Liver (tissue), 9 donors: ENCODE measurements around the gene VAC14. TPM values are rescaled to one million over a fixed set of nuclear protein-coding genes. Genes with fewer than 3 reads are reported as not detected.

Experiments
- DNase-seq: peaks from one replicate; pipeline ENCODE4 v3.0.0-alpha.2; 2017; ENCODE audit warnings: low spot score
- H3K27ac ChIP-seq, 2 donors: one replicate each; pipeline ENCODE4 v1.7.0; 2013; ENCODE audit warnings: inconsistent platforms in 2 of 2, low read length in 2 of 2, control low read depth in 1 of 2, low read depth in 1 of 2, mild to moderate bottlenecking in 1 of 2
- H3K27me3 ChIP-seq, 4 donors: one replicate each; pipeline versions ENCODE4 v1.6.1 to v1.7.0; 2013; ENCODE audit warnings: low read length in 3 of 4, inconsistent platforms in 1 of 4, mild to moderate bottlenecking in 1 of 4, moderate library complexity in 1 of 4; ENCODE audit not compliant: control insufficient read depth in 4 of 4, insufficient read depth in 4 of 4
- H3K36me3 ChIP-seq, 4 donors: one replicate each; pipeline versions ENCODE4 v1.6.1 to v1.7.0; 2013; ENCODE audit warnings: low read length in 3 of 4, mild to moderate bottlenecking in 3 of 4, low read depth in 1 of 4, moderate library complexity in 1 of 4; ENCODE audit not compliant: control insufficient read depth in 4 of 4, insufficient read depth in 3 of 4
- H3K4me1 ChIP-seq, 4 donors: one replicate each; pipeline versions ENCODE4 v1.6.1 to v1.7.0; 2013; ENCODE audit warnings: low read length in 3 of 4, mild to moderate bottlenecking in 3 of 4, moderate library complexity in 1 of 4; ENCODE audit not compliant: control insufficient read depth in 4 of 4, insufficient read depth in 4 of 4
- H3K4me3 ChIP-seq, 3 donors: one replicate each; pipeline versions ENCODE4 v1.6.1 to v1.7.0; 2013; ENCODE audit warnings: low read length in 3 of 3, control low read depth in 1 of 3, low read depth in 1 of 3, mild to moderate bottlenecking in 1 of 3
- H3K9ac ChIP-seq, 2 donors: one replicate each; pipeline ENCODE4 v1.7.0; 2013; ENCODE audit warnings: low read length in 2 of 2, mild to moderate bottlenecking in 2 of 2, moderate library complexity in 2 of 2, control low read depth in 1 of 2, low read depth in 1 of 2
- H3K9me3 ChIP-seq, 4 donors: one replicate each; pipeline versions ENCODE4 v1.6.1 to v1.7.0; 2013; ENCODE audit warnings: low read length in 3 of 4; ENCODE audit not compliant: control insufficient read depth in 4 of 4
- GABPA ChIP-seq, 2 donors: IDR thresholded peaks in 1 of 2; conservative IDR thresholded peaks in 1 of 2; 2 replicates each; pipeline ENCODE4 v1.6.1; 2016; ENCODE audit warnings: antibody characterized with exemption in 2 of 2, mild to moderate bottlenecking in 1 of 2, moderate library complexity in 1 of 2
- HNF4A ChIP-seq, 2 donors: conservative IDR thresholded peaks; 2 replicates each; pipeline ENCODE4 v1.6.1; 2016; ENCODE audit warnings: antibody characterized with exemption in 2 of 2, mild to moderate bottlenecking in 2 of 2
- HNF4G ChIP-seq: IDR thresholded peaks from 2 replicates; pipeline ENCODE4 v1.6.1; 2016; ENCODE audit warnings: antibody characterized with exemption
- JUND ChIP-seq, 2 donors: IDR thresholded peaks; 2 replicates each; pipeline ENCODE4 v1.6.1; 2016; ENCODE audit warnings: antibody characterized with exemption in 2 of 2
- NR2F2 ChIP-seq: IDR thresholded peaks from 2 replicates; pipeline ENCODE4 v1.6.1; 2016; ENCODE audit warnings: antibody characterized with exemption
- RAD21 ChIP-seq, 2 donors: IDR thresholded peaks; 2 replicates each; pipeline ENCODE4 v1.6.1; 2016; ENCODE audit warnings: antibody characterized with exemption in 2 of 2, mild to moderate bottlenecking in 2 of 2
- SP1 ChIP-seq: IDR thresholded peaks from 2 replicates; pipeline ENCODE4 v1.6.1; 2018; ENCODE audit warnings: antibody characterized with exemption, mild to moderate bottlenecking
- TAF1 ChIP-seq: conservative IDR thresholded peaks from 2 replicates; pipeline ENCODE4 v1.6.1; 2016; ENCODE audit warnings: antibody characterized with exemption, mild to moderate bottlenecking
- YY1 ChIP-seq: IDR thresholded peaks from 2 replicates; pipeline ENCODE4 v1.6.1; 2016; ENCODE audit warnings: antibody characterized with exemption, mild to moderate bottlenecking
- WGBS: extraction: QIAGEN DNeasy Blood & Tissue Kit; methylation state at CpG from one replicate; pipeline ENCODE4 v1.1.7; 2013; 5-methylcytosine and 5-hydroxymethylcytosine counted together
- polyA plus RNA-seq, 2 donors: library from polyadenylated mRNA; stranded (reverse) in 1 of 2; unstranded in 1 of 2; fragments of 200-250 nt in 1 of 2; fragments of >200 nt in 1 of 2; fragmentation: Nextera tagmentation in 1 of 2; extraction: Ambion mirVana in 1 of 2; gene quantifications; one replicate each; pipeline versions ENCODE4 v1.2.1 to v1.2.3, GENCODE V29; 2013 to 2015
- total RNA-seq, 2 donors: library from RNA; depleted of rRNA; stranded (reverse); fragments of >200 nt; gene quantifications; one replicate each; pipeline ENCODE4 v1.2.3, GENCODE V29; 2014
- TF ChIP-seq, protein P1 (sequence below): IDR thresholded peaks from 2 replicates; pipeline ENCODE4 v1.6.1; 2016; ENCODE audit warnings: antibody characterized with exemption
- TF ChIP-seq, protein P2 (sequence below): IDR thresholded peaks from 2 replicates; pipeline ENCODE4 v1.6.1; 2016; ENCODE audit warnings: antibody characterized with exemption, mild to moderate bottlenecking
- TF ChIP-seq, protein P3 (sequence below): fragments of 150-350 bp; IDR thresholded peaks from 2 replicates; pipeline ENCODE4 v1.5.1; 2017; ENCODE audit warnings: improper control_type of control experiment, low read depth, low read length; ENCODE audit not compliant: missing input control
- donor health status: healthy.
- donor health status: healthy.
- donor health status: healthy.
- donor health status: healthy.
- donor health status: healthy.

The VAC14 gene
- total and polyA plus RNA-seq, 4 donors: 16.7 to 29.8 (median 20.5) TPM

DNA sequence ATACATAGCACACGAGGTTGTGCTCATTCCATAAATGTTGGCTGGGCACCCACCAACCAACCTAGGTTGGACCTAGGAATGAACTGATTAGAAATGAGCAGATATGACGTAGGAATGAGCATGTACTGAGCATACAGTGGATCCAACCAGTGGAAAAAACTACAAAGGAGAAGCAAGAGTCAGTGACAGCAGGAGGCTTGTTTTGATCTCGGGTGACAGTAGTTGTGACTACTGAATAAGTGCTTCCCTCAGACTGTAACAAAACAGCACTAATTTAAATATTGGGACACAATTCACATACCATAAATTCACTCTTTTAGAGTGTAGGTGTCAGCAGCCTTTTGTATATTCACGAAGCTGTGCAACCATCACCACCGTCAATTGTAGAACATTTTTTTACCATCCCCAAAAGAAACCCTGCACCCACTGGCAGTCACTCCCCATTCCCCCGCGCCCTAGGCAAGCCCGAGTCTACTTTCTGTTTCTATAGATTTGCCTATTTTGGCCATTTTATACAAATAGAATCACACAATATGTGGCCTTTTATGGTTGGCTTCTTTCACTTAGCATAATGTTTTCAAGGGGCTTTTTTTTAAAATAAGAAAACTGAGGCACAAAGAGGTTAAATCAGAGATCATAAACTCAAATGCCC, 7.0 kb downstream of the VAC14 start:
- H3K27me3 ChIP-seq: no peaks in the 10 kb centered on the region
- no peak overlapping the region for H3K27ac ChIP-seq
- no peak overlapping the region for H3K4me3 ChIP-seq
- H3K36me3 ChIP-seq: no peaks in the 10 kb centered on the region
- H3K9ac ChIP-seq: no peak overlapping the region
- WGBS: 94% methylated on average over 8 of the region's 8 CpGs
- TF ChIP-seq, protein P1, sequence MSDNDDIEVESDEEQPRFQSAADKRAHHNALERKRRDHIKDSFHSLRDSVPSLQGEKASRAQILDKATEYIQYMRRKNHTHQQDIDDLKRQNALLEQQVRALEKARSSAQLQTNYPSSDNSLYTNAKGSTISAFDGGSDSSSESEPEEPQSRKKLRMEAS: no peak
- TF ChIP-seq, protein P2, sequence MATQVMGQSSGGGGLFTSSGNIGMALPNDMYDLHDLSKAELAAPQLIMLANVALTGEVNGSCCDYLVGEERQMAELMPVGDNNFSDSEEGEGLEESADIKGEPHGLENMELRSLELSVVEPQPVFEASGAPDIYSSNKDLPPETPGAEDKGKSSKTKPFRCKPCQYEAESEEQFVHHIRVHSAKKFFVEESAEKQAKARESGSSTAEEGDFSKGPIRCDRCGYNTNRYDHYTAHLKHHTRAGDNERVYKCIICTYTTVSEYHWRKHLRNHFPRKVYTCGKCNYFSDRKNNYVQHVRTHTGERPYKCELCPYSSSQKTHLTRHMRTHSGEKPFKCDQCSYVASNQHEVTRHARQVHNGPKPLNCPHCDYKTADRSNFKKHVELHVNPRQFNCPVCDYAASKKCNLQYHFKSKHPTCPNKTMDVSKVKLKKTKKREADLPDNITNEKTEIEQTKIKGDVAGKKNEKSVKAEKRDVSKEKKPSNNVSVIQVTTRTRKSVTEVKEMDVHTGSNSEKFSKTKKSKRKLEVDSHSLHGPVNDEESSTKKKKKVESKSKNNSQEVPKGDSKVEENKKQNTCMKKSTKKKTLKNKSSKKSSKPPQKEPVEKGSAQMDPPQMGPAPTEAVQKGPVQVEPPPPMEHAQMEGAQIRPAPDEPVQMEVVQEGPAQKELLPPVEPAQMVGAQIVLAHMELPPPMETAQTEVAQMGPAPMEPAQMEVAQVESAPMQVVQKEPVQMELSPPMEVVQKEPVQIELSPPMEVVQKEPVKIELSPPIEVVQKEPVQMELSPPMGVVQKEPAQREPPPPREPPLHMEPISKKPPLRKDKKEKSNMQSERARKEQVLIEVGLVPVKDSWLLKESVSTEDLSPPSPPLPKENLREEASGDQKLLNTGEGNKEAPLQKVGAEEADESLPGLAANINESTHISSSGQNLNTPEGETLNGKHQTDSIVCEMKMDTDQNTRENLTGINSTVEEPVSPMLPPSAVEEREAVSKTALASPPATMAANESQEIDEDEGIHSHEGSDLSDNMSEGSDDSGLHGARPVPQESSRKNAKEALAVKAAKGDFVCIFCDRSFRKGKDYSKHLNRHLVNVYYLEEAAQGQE: no peak
- TF ChIP-seq YY1 (no peak), GABPA (IDR thresholded peaks at IDR 0.05 in 1 of 2, conservative IDR thresholded peaks at IDR 0.05 in 1 of 2) (no peak), HNF4G (no peak)
- TF ChIP-seq, protein P3, sequence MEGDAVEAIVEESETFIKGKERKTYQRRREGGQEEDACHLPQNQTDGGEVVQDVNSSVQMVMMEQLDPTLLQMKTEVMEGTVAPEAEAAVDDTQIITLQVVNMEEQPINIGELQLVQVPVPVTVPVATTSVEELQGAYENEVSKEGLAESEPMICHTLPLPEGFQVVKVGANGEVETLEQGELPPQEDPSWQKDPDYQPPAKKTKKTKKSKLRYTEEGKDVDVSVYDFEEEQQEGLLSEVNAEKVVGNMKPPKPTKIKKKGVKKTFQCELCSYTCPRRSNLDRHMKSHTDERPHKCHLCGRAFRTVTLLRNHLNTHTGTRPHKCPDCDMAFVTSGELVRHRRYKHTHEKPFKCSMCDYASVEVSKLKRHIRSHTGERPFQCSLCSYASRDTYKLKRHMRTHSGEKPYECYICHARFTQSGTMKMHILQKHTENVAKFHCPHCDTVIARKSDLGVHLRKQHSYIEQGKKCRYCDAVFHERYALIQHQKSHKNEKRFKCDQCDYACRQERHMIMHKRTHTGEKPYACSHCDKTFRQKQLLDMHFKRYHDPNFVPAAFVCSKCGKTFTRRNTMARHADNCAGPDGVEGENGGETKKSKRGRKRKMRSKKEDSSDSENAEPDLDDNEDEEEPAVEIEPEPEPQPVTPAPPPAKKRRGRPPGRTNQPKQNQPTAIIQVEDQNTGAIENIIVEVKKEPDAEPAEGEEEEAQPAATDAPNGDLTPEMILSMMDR: no peak
- H3K4me1 ChIP-seq: peaks cover 0 to 5% (median 4%) of the 10 kb centered on the region in 4 donors
- no peak for DNase-seq
- H3K9me3 ChIP-seq: no peaks in the 10 kb centered on the region

DNA sequence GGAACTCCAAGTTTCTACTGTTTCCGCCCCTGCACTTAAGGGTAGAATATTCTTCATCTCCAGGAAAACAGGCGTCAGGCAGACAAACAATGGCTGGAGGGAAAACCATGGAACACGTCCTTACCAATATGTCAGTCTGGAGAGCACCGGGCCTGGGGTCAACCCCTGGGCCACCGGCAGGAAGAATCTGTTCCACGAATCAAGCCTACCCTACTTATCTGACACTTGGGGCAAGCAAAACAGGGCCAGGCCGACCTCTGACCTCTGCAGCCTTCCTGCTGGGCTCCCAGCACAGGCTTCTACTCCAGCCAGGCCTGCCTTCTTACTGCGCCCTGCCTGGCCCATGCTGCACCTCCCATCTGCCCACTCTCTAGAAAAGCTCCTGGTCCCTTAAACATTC, 10.1 kb downstream of the VAC14 start:
- no peak for DNase-seq
- H3K4me1 ChIP-seq: peaks cover 0 to 4% (median 2%) of the 10 kb centered on the region in 4 donors
- H3K9ac ChIP-seq: no peak overlapping the region
- H3K27ac ChIP-seq: no peak overlapping the region
- peaks cover 0 to 7% (median under 1%) of the 10 kb centered on the region in 4 donors for H3K36me3 ChIP-seq
- H3K9me3 ChIP-seq: no peaks in the 10 kb centered on the region
- 78% methylated on average over 8 of the region's 8 CpGs for WGBS
- TF ChIP-seq SP1 (peak; percentile 10), NR2F2 (peak; percentile 97), GABPA (IDR thresholded peaks at IDR 0.05 in 1 of 2, conservative IDR thresholded peaks at IDR 0.05 in 1 of 2) (no peak), JUND (IDR thresholded peaks at IDR 0.05) (no peak), RAD21 (IDR thresholded peaks at IDR 0.05) (no peak), YY1 (no peak), HNF4A (conservative IDR thresholded peaks at IDR 0.05) (no peak), HNF4G (no peak), TAF1 (no peak)
- TF ChIP-seq, protein P3: no peak
- no peak overlapping the region for H3K4me3 ChIP-seq
- no peaks in the 10 kb centered on the region for H3K27me3 ChIP-seq
